AG20443 (cell line): Measurements from ENCODE around the gene GALNT2.

Source experiments
- DNase-seq: peaks from one replicate; pipeline ENCODE4 v3.0.0; 2012; ENCODE audit warnings: low spot score, mixed read lengths

The GALNT2 gene

DNA sequence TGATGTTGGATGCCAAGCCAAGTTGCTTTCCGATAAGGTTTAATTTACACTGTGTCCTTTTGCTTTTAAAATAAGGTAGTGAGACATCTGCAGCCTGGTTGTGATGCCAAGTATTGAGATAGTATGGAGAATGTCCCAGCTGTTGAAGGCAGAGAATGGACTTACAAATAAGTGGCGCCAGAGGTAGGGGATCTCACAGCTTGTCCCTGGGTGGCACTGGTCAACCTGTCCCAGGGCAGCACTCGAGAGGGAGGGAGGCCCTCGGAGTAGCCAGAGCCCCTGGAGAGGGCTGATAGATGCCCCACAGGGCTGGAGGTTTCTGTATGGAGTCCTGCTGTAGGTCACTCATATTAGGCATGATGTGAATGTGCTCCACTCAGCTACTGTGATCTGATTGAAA is 98.5 kb downstream of the GALNT2 start:
- no peak for DNase-seq

DNA sequence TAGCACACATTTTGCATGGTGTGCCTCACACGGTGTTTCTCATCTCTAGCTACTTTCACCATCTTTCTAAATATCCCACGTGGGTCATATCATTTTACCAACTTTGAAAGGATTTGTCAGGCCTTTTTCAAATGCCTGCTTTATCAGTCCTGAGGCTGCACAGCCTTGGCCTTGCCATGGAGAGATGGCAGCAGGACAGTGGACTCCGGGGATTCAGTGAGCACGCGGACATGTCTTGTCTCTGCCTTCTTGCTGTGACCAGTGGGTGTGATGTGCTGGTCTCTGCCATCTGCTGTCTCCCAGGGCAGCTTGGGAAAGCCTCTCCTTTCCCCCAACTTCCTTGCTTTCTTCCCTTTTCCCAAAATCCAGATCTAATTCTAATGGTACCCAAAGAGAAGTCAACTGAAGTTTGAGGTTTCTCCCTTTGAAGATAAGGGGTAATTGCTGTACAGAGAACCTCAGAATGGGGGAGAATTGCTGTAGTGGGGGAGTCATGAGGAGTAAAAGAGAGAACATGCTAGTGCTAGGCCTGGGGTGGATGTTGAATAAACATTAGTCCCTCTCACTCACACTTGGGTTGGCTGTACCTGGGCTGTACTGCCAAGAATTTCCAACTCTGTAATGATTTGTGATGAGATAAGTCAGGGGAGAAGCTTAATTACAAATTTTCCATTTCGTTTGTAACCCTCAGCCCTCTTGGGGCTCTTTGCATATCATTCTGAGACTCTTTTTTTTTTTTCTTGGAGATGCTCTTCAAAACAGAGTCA is 99.5 kb downstream of the GALNT2 start:
- no peak for DNase-seq

DNA sequence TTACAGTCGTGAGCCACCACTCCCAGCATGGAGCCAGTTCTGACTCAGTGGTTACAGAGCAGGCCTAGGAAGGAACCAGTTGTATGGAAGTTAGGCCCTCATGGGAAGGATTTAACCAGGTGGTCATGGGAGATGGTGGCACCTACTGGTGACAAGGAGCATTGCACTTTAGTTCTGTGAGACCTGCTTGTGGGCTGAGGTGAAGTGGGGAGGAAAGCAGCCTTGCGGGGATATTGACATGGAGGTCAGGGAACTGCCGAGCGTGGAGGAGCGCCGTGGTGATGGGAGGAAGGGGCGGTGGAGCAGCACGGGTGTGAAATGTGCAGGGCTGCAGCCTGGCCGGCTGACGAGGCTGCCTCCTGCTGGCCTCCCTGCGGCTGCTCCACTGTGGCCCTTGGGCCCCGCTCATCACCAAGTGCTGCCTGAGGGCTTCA is 100.4 kb downstream of the GALNT2 start:
- peak; percentile 29 for DNase-seq

DNA sequence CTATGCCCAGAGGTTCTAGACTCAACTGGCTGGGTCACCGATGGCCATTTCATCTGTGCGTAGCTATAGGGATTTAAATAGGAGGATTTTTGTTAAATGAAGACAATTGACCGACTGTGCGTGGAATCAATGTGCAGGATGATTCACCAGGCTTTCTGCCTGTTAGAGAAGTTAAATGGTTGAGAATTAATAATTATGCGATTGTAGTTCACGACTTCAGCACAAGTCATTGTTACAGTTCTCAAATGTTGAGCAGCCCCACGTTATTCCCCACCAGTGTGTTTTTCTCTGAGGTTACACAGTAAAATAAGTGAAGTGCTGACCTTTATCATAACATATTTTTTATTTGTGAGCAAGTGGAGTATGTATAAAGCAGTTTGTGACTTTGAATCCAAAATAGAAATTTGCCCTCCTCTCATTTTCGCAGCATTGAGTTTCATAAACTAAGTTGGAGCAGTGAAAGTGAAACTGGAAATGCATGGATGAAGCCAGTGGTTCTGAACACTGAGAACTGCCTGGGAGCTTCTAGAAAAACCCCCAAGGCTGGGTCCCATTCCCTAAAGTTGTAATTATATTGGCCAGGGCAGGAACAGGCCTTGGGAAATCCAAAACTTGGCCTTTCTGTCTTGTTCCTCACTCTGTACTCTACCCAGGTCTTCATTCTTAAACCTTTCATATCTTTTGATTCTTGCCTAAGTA is 102.6 kb downstream of the GALNT2 start:
- DNase-seq, result no peak

DNA sequence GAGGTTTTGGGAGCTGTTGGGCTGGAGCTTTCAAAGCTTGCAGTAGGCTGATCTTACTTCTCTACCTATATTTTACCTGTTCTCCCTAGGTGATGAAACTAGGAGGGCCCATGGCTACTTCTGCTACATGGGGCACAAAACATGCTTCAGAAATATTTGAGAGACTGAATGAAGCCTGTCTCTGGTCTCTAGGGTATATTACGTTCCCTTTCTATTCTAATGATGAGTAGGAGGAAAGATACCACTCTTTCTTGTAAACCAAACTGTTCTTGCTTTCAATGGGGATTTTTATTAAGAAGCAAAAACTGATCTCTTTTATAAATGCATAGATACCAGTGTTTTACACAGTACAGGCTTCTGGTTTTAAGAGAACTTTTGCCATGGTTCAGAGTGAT is 103.1 kb downstream of the GALNT2 start:
- no peak for DNase-seq

DNA sequence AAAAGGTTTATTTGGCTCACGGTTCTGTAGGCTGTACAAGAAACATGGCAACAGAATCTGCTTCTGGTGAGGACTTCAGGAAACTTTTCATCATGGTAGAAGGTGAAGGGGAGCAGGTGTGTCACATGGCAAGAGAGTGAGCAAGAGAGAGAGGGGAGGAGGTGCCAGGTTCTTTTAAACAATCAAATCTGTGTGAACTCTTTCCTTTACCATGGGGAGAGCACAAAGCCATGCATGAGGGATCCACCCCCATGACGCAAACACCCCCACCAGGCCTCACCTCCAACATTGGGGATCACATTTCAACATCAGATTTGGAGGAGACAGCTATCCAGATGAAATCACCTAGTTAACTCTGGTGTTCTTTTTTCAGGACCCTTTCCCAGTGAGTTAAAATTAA is 103.6 kb downstream of the GALNT2 start:
- DNase-seq, result no peak

DNA sequence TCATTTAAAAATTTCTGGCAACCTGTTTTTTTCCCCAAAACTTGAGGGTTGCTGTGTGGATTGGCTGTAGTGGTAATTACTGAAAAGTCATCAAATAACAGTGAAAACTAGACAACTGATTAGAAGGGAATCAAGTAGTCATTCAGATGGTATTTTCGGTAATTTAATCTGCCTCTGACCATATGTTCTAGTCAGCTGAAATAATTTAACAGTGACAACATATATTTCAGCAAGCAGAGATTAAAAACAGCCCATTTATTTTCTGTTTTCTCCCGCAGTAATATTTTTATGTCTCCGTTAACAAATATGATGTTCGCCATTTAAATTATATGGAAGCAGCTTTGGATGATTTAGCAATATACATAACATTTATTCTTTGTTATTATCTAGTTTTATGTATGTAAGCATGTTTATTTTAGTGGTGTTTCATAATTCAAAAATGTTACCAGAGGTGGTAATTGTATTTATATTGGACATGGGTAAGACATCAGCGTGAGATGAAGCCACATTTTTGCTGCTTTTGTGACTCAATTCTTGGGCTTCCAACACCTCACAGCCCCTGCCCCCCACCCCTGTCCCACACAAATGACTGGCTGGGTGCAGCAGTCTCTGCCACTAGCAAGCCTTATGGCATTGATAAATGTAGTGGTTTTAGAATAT is 104.4 kb downstream of the GALNT2 start:
- DNase-seq, result peak; percentile 68

DNA sequence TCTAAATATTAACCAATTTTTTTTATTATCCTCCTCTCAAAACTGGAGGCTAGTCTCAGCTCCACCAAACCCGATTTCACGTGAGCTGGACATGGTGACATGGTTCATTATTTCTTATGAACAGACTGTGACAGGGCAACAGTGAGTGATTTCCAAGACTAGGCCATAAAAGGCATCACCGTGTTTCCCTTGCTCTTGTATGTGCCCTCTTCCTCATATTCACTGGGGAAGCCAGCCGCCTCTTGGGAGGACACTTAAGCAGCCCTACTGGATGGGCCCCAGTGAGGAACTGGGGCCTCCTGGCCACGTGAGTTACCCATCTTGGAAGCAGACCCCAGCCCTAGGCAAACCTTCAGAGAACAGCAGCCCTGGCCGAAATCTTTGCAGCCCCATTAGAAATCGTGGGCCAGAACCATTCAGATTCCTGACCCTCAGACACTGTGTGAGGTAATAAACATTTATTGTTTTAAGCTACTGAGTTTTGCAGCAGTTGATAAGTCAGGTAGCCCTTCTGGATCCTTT is 105.0 kb downstream of the GALNT2 start:
- DNase-seq, result no peak

DNA sequence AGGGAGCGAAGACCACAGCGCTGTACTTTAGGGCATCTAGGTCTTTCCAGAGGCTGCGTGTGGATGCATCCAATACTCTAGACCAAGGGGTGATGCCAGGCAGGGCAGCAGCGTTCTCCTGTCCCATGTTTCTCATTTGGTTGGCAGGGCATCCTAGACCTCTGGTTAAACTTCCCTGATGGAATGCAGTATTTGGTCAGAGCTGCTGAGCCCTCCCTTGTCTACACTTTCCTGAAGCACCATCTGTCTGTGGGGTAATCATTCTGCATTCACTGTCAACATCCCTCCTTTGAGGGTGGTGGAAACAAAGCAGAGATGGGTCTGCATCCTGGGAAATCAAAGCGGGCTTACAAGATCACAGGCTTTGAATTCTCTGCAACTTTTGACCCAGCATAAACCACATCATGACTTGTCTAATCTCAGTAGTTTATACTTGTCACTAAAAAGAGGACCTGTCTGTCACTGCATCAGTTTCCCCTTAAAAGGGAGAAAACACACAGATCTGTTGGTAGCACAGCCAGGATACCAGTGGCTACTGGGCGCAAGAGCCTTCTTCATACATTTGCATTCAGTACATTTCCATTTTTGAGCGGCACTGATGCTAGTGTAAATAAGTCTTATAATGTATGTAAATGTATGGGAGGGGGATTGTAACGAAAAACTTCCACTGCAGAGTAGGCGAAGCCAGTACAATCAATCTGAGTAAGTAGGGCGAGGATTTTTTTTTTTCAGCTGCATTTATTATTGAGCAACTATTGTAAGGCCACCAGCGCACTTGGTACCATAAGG is 106.3 kb downstream of the GALNT2 start:
- no peak for DNase-seq

DNA sequence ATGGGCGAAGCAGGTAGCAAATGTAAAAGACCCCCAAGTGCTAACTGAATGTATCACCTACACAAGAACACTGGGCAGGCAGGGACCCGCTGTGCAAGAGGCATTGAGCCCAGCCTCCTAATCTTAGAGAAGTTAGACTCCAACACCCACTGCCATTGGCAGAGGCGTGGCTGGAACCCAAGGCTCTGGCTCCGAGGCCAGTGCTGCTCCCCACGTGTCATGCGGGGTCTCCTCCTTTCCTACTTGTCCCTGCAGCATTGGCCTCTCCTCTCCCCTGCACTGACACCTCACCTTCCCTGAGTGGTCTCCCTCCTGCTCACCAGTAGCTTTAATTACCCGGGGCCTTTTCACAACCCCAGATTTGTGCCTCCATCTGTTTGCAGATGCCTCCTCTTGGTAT is 107.0 kb downstream of the GALNT2 start:
- DNase-seq, result no peak

DNA sequence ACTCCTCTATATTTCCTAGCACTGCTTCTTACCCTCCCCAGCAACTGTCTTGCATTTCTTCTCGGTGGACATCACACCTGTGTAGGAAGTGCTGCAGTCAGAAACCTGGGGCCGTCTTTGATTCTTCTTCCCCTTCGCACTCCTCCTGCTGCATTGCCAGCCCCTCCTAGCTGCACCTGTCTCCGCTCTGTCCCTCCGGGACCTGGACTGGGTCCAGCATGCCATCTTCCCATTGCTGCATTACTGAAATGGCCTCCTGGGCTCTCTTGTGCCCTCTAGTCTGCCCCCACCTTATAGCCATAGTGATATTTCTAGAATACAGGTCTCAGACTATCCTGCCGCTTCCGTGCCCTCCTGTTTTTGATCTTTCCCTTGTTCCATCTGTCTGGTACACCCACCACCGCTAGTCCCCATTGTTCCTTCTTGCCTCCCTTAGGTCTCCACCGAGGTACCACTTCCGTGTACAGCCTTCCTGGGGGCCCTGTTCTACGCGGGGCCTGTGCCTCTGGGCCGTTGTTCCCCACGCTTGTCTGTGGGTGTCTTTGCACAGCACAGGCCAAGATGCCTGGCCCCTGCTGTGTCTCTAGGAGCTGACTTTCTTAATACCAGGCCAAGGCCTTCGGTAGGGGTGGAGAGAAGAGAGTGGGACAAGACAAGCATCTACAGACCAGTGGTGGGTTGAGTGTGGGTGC is 107.6 kb downstream of the GALNT2 start:
- no peak for DNase-seq

DNA sequence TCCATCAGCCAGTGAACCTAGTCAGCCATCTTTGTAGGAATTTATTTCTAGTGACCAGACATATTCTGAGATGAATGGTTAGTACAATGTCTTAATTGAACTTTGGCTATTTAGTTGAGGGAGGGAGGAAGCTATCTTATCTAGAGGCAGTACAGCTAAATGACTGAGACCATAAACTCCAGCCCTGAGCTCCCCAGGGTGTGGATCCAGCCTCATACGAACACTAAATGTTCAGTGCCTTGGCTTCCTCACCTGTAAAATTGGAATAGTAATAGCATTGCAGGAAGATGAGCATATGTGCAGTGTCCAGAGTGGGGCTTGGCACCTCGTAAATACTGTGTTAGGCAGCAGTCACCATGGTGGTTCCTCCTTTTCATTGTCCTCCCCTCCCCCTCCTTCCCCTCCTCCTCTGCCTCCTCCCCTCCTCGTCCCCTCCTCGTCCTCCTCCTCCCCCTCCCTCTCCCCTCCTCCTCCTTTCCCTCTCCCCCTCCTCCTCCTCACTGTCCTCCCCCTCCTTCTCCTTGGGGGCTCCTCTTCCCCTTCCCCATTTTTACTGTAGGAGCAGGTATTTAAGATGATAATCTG is 108.2 kb downstream of the GALNT2 start:
- no peak for DNase-seq

DNA sequence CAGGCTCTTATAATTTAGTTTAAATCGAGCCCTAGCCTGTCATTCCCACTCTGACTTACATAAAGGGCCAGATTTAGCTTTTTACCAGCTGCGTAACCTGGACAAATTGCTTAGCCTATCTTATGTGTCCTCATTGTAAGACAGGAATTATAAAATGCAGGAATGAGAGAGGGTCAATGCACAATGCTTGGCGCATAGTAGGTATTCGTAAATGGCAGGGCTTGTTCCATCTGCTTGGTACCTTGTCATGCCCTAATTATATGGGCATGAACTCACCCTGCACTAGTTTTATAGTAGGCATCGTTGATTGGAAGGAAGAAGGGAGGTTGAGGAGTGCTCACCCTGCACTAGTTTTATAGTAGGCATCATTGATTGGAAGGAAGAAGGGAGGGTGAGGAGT is 108.8 kb downstream of the GALNT2 start:
- no peak for DNase-seq

DNA sequence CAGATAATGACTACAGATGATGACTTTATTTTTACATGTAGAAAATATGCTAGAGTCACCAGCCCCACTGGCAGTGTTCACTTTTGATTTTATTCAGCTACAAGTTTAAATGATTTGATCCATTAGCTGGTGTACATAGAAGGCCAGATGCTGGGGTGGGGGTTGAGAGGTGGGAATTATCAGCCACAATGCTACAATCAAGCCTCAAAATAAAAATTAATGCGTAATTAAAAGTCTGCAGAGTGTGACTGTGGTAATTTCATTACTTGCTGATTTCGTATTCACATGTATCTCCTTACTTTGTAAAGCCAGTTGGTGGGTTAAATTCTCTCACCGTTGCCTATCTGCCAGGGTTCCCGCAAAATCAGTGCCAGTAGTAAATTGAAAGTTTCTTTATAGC is 109.3 kb downstream of the GALNT2 start:
- DNase-seq, result no peak

DNA sequence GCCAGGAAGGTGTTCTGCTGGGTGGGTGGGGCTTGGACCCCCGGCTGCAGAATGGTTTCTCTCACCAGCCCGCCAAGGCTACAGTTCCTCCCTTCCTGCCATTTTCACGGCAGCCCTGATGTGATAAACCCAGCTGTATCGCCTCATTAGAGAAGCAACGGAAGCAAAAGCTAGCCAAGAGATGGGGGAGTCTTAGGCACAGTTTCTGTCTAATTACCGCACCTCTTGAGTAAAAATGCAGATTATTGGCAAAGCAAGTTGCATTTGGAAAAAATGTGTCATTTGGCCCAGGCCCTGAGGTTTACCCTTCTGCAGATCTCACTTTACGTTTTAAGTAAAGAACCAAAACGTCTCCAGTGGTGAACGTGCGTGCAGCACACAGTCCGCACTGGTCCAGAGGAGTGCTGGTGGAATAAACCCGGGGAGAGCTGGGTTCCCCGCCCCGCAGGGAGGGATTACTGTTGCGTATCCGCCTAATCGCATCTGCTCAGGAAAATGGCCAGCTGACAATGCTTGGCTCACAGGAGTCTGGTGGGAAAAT is 109.9 kb downstream of the GALNT2 start:
- DNase-seq, result peak; percentile 54

DNA sequence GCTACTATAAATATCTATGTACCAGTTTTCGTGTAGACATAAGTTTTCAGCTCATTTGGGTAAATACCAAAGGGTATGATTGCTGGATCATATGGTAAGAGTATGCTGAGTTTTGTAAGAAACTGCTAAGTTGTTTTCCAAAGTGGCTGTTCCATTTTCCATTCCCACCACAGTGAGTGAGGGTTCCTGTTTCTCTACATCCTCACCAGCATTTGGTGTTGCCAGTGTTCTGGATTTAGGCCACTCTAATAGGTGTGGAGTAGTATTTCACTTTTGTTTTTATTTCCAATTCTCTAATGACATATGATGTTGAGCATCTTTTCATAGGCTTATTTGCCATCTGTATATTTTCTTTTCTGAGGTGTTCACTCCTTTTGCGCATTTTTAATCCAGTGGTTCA is 112.2 kb downstream of the GALNT2 start:
- DNase-seq, result no peak

DNA sequence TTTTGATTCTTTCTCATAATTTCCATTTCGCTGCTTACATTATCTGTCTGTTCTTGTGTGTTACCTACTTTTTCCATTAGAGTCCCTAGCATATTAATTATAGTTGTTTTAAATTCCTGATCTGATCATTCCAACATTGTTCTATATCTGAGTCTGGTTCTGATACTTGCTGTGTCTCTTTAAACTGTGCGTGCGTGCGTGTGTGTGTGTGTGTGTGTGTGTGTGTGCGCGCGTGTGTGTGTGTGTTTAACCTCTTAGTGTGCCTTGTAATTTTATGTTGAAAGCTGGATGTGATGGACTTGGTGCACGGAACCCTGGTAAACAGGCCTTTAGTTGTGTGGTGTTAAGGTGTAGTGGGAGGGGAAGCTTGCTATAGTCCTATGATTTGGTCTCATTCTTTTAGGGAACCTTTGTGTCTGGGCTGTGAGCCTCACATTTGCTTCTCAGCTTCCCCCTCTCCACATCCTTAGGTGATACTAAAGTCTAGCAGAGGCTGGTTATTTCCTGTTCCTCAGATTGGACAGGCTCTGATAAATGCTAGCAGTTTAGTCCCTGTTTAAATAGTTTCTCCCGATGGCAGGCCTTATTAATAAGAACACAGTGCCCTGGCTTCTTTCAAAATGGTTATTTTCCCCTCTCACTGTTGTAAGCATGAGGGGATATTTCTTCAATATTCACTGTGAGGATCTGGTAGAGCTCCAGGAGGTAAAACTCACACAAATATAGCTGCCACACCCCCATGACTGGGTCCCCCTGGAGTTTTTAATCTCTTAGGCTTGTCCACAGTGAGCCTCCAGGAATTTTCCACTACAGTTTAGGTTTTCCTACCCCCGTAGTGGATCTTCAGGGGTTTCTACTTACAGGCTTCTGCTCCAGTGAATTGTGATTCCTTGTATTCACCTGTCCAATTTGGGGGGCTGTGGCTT is 118.3 kb downstream of the GALNT2 start:
- DNase-seq, result no peak

DNA sequence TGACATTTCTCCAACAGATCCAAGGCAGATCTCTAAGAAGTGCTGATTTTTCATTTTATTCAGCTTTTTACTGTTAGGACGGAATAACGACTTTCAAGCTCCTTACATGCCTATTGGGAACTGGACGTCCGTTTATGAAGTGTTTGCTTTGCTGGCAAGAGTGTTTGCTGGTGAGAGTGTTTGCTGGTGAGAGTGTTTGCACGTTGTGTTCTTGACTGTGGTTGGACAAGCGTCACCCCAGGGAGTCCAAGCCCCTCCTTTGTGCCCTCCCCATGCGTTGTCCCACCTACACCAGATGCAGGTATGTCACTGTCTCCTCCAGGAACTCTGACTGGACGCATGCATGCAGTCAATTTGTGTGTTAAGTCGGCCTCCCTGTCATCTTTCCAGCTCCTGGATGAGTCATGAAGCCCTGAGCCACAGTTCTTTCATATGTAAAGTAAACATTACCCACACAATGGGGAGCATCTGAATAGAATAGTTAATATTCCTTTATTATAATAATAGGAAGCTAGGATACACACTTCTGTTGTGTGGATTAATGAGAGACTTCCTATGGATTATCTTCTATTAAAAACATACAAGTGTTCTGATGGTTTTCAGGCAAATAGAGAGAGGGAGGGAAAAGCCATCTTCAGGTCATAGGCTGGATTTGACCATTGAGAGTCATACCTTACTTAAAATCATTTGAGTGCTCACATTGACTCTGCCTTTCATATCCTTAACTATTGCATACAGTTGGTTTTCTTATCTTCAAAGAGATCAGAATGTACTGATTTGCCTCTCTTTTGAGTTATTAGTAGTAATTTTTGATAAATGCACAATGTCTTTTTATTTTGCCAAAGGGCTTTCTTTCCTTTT is 119.2 kb downstream of the GALNT2 start:
- DNase-seq, result peak; percentile 55

DNA sequence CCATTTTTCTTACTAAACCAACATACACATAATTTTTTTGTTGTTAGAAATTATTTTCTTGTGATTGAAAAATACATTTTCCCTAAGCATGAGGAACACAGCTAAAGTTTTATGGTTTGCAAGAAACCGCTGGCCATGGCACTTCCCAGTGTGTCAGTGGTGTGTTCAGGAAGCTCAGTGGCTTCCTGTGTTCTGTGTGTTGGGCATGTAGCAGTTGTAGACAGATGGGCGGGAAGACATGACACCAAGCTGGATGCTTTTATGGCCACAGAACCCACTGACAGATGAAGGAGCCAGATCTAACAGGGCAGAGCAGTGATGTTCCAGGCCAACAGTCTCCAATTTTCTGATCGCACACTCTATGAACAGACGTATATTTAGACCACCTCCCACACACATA is 119.8 kb downstream of the GALNT2 start:
- DNase-seq, result no peak
